ENCODE results near the gene GATAD2A.

GATAD2A gene

GRCh38 chr19:19381007-19381926 is 24.2 kb upstream of the GATAD2A start:
- Histone ChIP-seq H2AFZ (ENCODE audit: low read depth) (no peak overlapping the region), H3K27ac (no peak overlapping the region)

GRCh38 chr19:19382118-19382517 is 23.4 kb upstream of the GATAD2A start:
- Histone ChIP-seq H3K4me2 (no peak overlapping the region), H3K27me3 (ENCODE audit: insufficient read depth, low read depth) (no peaks in the 10 kb centered on the region)

More at GRCh38 chr19:19381007-19381926, 24.2 kb upstream of the GATAD2A start:
- H4K20me1 ChIP-seq (ENCODE audit: insufficient read depth), result no peaks in the 10 kb centered on the region
- H3K9ac ChIP-seq, result no peak overlapping the region
- peaks cover 13% of the 10 kb centered on the region for H3K4me1 ChIP-seq (ENCODE audit: low read depth, poor library complexity, severe bottlenecking)
- no peaks in the 10 kb centered on the region for H3K36me3 ChIP-seq (ENCODE audit: insufficient read depth)
- H3K4me2 ChIP-seq, result no peak overlapping the region
- H3K79me2 ChIP-seq (ENCODE audit: insufficient read depth, low read depth), result no peaks in the 10 kb centered on the region; the same call in 1 of the 2 replicates
- H3K27me3 ChIP-seq (ENCODE audit: insufficient read depth, low read depth), result no peaks in the 10 kb centered on the region
- no peak for TF ChIP-seq CTCF (conservative IDR thresholded peaks at IDR 0.05; ENCODE audit: low read depth, low read length)
- no peak overlapping the region for H3K4me3 ChIP-seq (IDR thresholded peaks at IDR 0.05; ENCODE audit: insufficient read depth, low read depth, low read length)

GRCh38 chr19:19384486-19384885 is 21.0 kb upstream of the GATAD2A start:
- Histone ChIP-seq H3K9ac (peak overlapping the region; percentile 46; the same call in 1 of the 2 replicates), H4K20me1 (ENCODE audit: insufficient read depth) (no peaks in the 10 kb centered on the region), H3K36me3 (ENCODE audit: insufficient read depth) (no peaks in the 10 kb centered on the region), H3K27ac (no peak overlapping the region), H3K4me2 (peak overlapping the region; percentile 95), H3K79me2 (ENCODE audit: insufficient read depth, low read depth) (peaks cover 12% of the 10 kb centered on the region; the same call in 1 of the 2 replicates), H3K4me3 (IDR thresholded peaks at IDR 0.05; ENCODE audit: insufficient read depth, low read depth, low read length) (no peak overlapping the region), H3K4me1 (ENCODE audit: low read depth, poor library complexity, severe bottlenecking) (peaks cover 18% of the 10 kb centered on the region), H2AFZ (ENCODE audit: low read depth) (peak overlapping the region; percentile 65), H3K27me3 (ENCODE audit: insufficient read depth, low read depth) (no peaks in the 10 kb centered on the region)
- TF ChIP-seq CTCF (conservative IDR thresholded peaks at IDR 0.05; ENCODE audit: low read depth, low read length), result no peak

More at GRCh38 chr19:19382118-19382517, 23.4 kb upstream of the GATAD2A start:
- Histone ChIP-seq H3K36me3 (ENCODE audit: insufficient read depth) (no peaks in the 10 kb centered on the region), H3K9ac (no peak overlapping the region), H3K4me3 (IDR thresholded peaks at IDR 0.05; ENCODE audit: insufficient read depth, low read depth, low read length) (no peak overlapping the region), H3K79me2 (ENCODE audit: insufficient read depth, low read depth) (peaks cover 5% of the 10 kb centered on the region; the same call in 1 of the 2 replicates), H3K4me1 (ENCODE audit: low read depth, poor library complexity, severe bottlenecking) (peaks cover 17% of the 10 kb centered on the region), H3K27ac (no peak overlapping the region), H4K20me1 (ENCODE audit: insufficient read depth) (no peaks in the 10 kb centered on the region), H2AFZ (ENCODE audit: low read depth) (no peak overlapping the region)
- TF ChIP-seq CTCF (conservative IDR thresholded peaks at IDR 0.05; ENCODE audit: low read depth, low read length), result no peak

GRCh38 chr19:19385131-19385895 is 20.2 kb upstream of the GATAD2A start:
- Histone ChIP-seq H3K27me3 (ENCODE audit: insufficient read depth, low read depth) (no peaks in the 10 kb centered on the region), H3K4me3 (IDR thresholded peaks at IDR 0.05; ENCODE audit: insufficient read depth, low read depth, low read length) (no peak overlapping the region), H3K4me2 (peak overlapping the region; percentile 95), H3K4me1 (ENCODE audit: low read depth, poor library complexity, severe bottlenecking) (peaks cover 18% of the 10 kb centered on the region), H3K36me3 (ENCODE audit: insufficient read depth) (no peaks in the 10 kb centered on the region), H3K79me2 (ENCODE audit: insufficient read depth, low read depth) (peaks cover 12% of the 10 kb centered on the region; the same call in 1 of the 2 replicates), H3K27ac (no peak overlapping the region), H4K20me1 (ENCODE audit: insufficient read depth) (no peaks in the 10 kb centered on the region), H3K9ac (peak overlapping the region; percentile 46), H2AFZ (ENCODE audit: low read depth) (peak overlapping the region; percentile 65)
- TF ChIP-seq CTCF (conservative IDR thresholded peaks at IDR 0.05; ENCODE audit: low read depth, low read length), result no peak
